GM15510 (cell line): Measurements from ENCODE around the gene RPL7A.

Source experiments
- POLR2A ChIP-seq: IDR thresholded peaks from 3 replicates; pipeline ENCODE4 v1.6.1; 2011; ENCODE audit warnings: borderline replicate concordance; ENCODE audit not compliant: insufficient read length; ENCODE audit errors: extremely low read depth

Gene RPL7A

GRCh38 chr9:133347985-133348717, at the start of gene RPL7A, which contains the start of gene MED22:
Gene RPL7A, plus strand, starts transcription at chr9:133348218. Its CDS starts 26 bp downstream, at chr9:133348244.
Gene MED22, minus strand, starts transcription at chr9:133348131. Its CDS starts 1,469 bp downstream, at chr9:133346662.
- TF ChIP-seq POLR2A = peak; percentile 99

GRCh38 chr9:133301253-133302230, 46.5 kb upstream of the RPL7A start:
- no peak for TF ChIP-seq POLR2A

DNA sequence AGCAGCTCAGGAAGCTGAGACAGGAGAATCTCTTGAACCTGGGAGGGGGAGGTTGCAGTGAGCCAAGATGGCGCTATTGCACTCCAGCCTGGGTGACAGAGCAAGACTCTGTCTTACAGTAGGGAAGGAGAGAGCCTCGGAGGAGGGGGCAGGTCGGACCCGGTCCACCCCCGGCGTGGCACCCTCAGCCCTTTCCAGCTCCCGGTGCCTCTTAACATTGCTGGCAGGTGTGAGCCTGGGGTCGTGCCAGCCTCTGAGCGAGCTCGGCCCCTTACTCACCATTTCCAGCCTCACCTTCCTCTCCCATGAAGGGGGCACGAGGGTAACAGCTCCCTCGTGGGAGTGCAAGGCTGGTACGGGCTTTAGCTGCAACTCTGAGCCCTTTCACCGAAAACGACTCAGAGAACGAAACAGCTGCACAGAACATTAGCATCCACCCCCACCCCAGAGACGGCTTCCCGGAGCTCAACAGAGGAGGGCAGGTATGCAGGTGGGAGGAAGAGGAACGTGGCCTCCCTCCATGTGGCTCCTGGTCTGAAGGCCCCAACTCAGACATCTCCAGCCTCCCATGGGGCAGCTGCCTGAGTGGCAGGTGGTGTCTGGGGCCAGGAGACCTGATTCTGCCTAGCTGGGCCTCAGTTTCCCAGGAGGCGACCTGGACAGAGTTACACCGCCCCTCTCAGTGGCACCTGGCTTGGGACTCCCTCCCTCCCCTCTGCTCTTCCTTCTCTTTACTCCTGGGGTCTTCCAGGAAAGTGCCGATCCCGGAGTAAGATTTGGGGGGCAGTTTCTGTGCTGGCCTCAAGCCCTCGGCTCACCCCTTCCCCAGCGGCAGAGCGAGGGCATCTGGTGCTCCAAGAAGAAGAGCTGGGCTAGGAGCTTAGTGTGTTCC, 44.5 kb upstream of the RPL7A start:
- no peak for TF ChIP-seq POLR2A

- no peak for TF ChIP-seq POLR2A
Observed at GRCh38 chr9:133304158-133304470, 43.9 kb upstream of the RPL7A start.

DNA sequence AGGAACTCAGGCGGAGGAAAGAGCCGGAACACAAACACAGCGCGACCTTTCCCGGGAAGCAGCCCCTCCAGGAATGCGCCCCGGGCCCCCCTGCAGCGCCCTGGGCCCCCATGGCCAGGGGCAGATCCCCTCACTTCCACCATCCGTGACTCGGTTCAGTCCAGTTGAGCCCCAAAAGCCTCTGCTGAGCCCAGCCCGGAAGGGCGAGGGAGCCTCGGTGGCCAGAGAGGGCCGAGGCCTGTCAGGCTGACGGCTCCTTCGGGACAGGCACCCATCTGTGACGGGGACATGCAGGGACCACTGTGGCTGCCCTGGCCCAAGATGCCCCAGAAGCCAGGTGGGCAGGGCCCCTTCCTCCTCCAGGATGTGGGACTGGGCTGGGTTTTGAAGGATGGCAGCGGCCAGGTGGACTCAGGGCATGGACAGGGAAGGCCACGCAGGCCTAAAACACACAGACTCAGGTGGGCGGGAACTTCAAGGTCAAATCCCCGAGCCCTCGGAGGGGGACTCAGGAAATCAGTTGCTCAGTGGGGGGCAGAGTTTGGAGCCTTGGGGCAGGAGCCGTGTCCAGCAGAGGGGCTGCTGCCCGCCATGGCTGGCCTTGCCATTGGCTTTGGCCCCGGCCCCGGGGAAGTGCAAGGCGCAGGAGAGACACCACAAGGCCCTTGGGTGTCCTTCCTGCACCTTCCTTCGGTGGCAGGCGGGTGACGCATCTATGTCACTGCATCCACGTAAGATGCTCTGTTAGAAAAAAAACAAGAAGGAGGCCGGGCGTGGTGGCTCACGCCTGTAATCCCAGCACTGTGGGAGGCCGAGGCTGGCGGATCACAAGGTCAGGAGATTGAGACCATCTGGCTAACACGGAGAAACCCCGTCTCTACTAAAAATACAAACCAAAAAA, 43.3 kb upstream of the RPL7A start:
- no peak for TF ChIP-seq POLR2A

- no peak for TF ChIP-seq POLR2A
Observed at GRCh38 chr9:133305731-133306130, 42.3 kb upstream of the RPL7A start.

GRCh38 chr9:133306242-133307204, 41.5 kb upstream of the RPL7A start:
- no peak for TF ChIP-seq POLR2A

DNA sequence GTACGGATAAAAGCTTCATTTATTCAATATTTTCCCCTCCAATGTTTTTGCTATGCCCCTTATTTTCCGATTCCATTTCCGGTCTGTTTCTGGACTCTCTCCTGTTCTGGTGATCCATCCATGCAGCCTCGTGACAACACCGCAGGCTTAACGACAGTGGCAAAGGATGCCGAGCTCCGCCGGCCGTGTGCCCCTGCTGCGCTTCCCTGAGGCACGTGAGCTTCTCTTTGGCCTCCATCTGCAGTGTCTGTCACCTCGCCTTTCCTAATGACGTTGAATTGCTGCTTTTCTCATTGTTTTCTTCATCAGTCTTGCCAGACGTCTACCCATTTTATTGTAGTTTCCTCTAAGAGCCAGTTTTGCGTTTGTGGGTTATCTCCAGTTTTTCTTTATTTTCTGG, 40.7 kb upstream of the RPL7A start:
- no peak for TF ChIP-seq POLR2A

- no peak for TF ChIP-seq POLR2A
Observed at GRCh38 chr9:133309608-133310007, 38.4 kb upstream of the RPL7A start.

- TF ChIP-seq POLR2A = no peak
Observed at GRCh38 chr9:133315997-133316396, 32.0 kb upstream of the RPL7A start.

GRCh38 chr9:133320421-133320881, 27.6 kb upstream of the RPL7A start:
- TF ChIP-seq POLR2A = no peak

DNA sequence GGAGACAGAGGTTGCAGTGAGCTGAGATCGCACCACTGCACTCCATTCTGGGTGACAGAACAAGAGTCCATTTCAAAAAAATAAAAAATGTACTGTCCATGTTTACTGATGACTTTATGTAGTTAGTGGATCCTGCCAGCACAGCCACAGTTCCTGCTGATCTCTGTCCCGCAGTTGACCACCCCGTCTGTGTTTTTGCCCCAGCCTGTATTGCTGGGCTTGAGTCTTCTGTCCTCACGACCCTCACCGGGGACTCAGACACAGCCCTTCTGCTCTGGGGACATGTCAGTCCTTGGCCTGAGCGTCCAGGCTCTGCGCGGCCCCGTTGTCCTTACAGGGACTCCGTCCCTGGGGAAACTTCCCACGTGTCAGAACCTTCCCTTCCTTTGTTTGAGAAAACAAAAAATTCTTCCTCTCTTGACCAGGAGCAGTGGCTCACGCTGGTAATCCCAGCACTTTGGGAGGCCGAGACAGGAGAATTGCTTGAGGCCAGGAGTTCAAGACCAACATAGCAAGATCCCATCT, 26.5 kb upstream of the RPL7A start:
- no peak for TF ChIP-seq POLR2A
